ENCODE data around the gene ALX4.

- TF ChIP-seq EZH2 (IDR thresholded peaks at IDR 0.05; ENCODE audit: borderline replicate concordance, low read depth, low read length, severe bottlenecking) (no peak), POLR2AphosphoS5 (IDR thresholded peaks at IDR 0.05; ENCODE audit: insufficient read depth, low read depth, low read length) (no peak), CTCF (IDR thresholded peaks at IDR 0.05; ENCODE audit: extremely low read depth in 1 of 2, insufficient read depth in 1 of 2, low read depth in 1 of 2, low read length in 2 of 2) (no peak), JUN (IDR thresholded peaks at IDR 0.05; ENCODE audit: borderline replicate concordance, insufficient read depth, insufficient read length, low read depth) (no peak), POLR2A (IDR thresholded peaks at IDR 0.05; ENCODE audit: low read depth, low read length) (no peak), MYC (IDR thresholded peaks at IDR 0.05; ENCODE audit: low read depth, low read length) (no peak)
These were observed 38.7 kb downstream of the ALX4 start for GRCh38 chr11:44271286-44271685.

All from endothelial cell of umbilical vein (primary cell).